Measurements from ENCODE around the gene PTGER3.

DNA sequence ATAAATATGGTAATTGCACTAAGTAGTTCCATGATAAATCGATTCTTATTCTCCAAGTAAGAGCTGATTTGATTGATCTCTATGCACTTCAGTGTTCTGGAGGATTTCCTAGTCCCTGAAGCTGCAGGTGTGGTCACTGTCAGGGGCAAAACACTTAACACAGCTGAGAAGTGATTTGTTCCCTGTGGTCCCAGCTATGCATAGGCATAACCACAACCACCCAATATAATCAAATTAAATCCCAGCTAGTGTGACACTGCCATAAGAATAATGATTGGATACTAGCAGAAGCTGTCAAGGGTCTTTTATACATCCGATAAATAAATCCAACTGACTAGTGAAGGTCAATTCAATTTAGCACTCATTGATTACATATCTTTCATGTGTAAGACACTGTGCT is 60.1 kb downstream of the PTGER3 start:
- no peak for TF ChIP-seq POLR2AphosphoS5 (IDR thresholded peaks at IDR 0.05)
- TF ChIP-seq, protein P1, sequence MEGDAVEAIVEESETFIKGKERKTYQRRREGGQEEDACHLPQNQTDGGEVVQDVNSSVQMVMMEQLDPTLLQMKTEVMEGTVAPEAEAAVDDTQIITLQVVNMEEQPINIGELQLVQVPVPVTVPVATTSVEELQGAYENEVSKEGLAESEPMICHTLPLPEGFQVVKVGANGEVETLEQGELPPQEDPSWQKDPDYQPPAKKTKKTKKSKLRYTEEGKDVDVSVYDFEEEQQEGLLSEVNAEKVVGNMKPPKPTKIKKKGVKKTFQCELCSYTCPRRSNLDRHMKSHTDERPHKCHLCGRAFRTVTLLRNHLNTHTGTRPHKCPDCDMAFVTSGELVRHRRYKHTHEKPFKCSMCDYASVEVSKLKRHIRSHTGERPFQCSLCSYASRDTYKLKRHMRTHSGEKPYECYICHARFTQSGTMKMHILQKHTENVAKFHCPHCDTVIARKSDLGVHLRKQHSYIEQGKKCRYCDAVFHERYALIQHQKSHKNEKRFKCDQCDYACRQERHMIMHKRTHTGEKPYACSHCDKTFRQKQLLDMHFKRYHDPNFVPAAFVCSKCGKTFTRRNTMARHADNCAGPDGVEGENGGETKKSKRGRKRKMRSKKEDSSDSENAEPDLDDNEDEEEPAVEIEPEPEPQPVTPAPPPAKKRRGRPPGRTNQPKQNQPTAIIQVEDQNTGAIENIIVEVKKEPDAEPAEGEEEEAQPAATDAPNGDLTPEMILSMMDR (IDR thresholded peaks at IDR 0.05): no peak

Data from upper lobe of left lung (tissue), 4 donors.